GM23338 (cell line): ENCODE results near the gene NPAS4. TPM values are rescaled to one million over a fixed set of nuclear protein-coding genes. Genes with fewer than 3 reads are reported as not detected.

Experiments
- ATAC-seq: fragments of 200-7000 bp; cut with Tn5 transposase; 3 replicates; pipeline ENCODE4 v1.9.1; 2020
- DNase-seq: peaks from one replicate; pipeline ENCODE4 v3.0.0-alpha.2; 2015; ENCODE audit warnings: low spot score
- H2AFZ ChIP-seq: fragments of 200-600 bp; sonication (generic); 2 replicates; pipeline ENCODE4 v1.8.0; 2016; ENCODE audit warnings: antibody characterized with exemption, mild to moderate bottlenecking, moderate library complexity
- H3F3A ChIP-seq: fragments of 200-600 bp; sonication (generic); replicated peaks from 2 replicates; pipeline ENCODE4 v1.8.0; 2017; ENCODE audit warnings: antibody characterized with exemption, mixed run types, low read depth
- H3K27ac ChIP-seq: fragments of 200-600 bp; sonication (generic); 2 replicates; pipeline ENCODE4 v1.6.1; 2016; ENCODE audit warnings: low read depth
- H3K27me3 ChIP-seq: fragments of 200-600 bp; sonication (generic); 2 replicates; pipeline ENCODE4 v1.8.0; 2016; ENCODE audit warnings: mild to moderate bottlenecking, mixed run types, moderate library complexity; ENCODE audit not compliant: insufficient read depth
- H3K36me3 ChIP-seq: fragments of 200-600 bp; sonication (generic); 2 replicates; pipeline ENCODE4 v1.8.0; 2016; ENCODE audit warnings: mild to moderate bottlenecking; ENCODE audit not compliant: insufficient read depth
- H3K4me1 ChIP-seq: fragments of 200-600 bp; sonication (generic); 2 replicates; pipeline ENCODE4 v1.8.0; 2016; ENCODE audit warnings: mild to moderate bottlenecking, moderate library complexity; ENCODE audit not compliant: insufficient read depth
- H3K4me2 ChIP-seq: fragments of 200-600 bp; sonication (generic); 2 replicates; pipeline ENCODE4 v1.7.1; 2017; ENCODE audit warnings: mixed run types
- H3K4me3 ChIP-seq: fragments of 200-600 bp; sonication (generic); 2 replicates; pipeline ENCODE4 v1.6.1; 2016; ENCODE audit warnings: mixed run types
- H3K79me2 ChIP-seq: fragments of 200-600 bp; sonication (generic); replicated peaks from 2 replicates; pipeline ENCODE4 v1.8.0; 2017; ENCODE audit warnings: mild to moderate bottlenecking; ENCODE audit not compliant: insufficient read depth
- H3K9me2 ChIP-seq: fragments of 200-600 bp; sonication (generic); 2 replicates; pipeline ENCODE4 v1.8.0; 2017; ENCODE audit not compliant: insufficient read depth
- H4K20me1 ChIP-seq: fragments of 200-600 bp; sonication (generic); replicated peaks from 2 replicates; pipeline ENCODE4 v1.8.0; 2017; ENCODE audit warnings: mild to moderate bottlenecking; ENCODE audit not compliant: insufficient read depth
- H3K27ac Mint-ChIP-seq: 2 replicates; pipeline ENCODE4 v1.8.0; 2020; ENCODE audit warnings: inconsistent platforms, mild to moderate bottlenecking, moderate library complexity, mixed read lengths
- H3K27me3 Mint-ChIP-seq: 3 replicates; pipeline ENCODE4 v1.8.0; 2022; ENCODE audit warnings: low read depth, mild to moderate bottlenecking, moderate library complexity, mixed read lengths, inconsistent platforms; ENCODE audit not compliant: insufficient read depth, poor library complexity
- H3K36me3 Mint-ChIP-seq: 3 replicates; pipeline ENCODE4 v1.8.0; 2021; ENCODE audit warnings: low read depth, mild to moderate bottlenecking, inconsistent platforms, moderate library complexity, mixed read lengths
- H3K4me1 Mint-ChIP-seq: 3 replicates; pipeline ENCODE4 v1.8.0; 2020; ENCODE audit warnings: mild to moderate bottlenecking, inconsistent platforms, mixed read lengths
- H3K4me3 Mint-ChIP-seq: 3 replicates; pipeline ENCODE4 v1.8.0; 2021; ENCODE audit warnings: moderate library complexity, mild to moderate bottlenecking, inconsistent platforms, mixed read lengths
- H3K9me3 Mint-ChIP-seq: 3 replicates; pipeline ENCODE4 v1.8.0; 2020; ENCODE audit warnings: moderate library complexity, mild to moderate bottlenecking, inconsistent platforms, mixed read lengths
- CREB1 ChIP-seq: fragments of 250-450 bp; sonication (Bioruptor Pico); IDR thresholded peaks from 2 replicates; pipeline ENCODE4 v1.5.0; 2020; ENCODE audit warnings: low read depth, mild to moderate bottlenecking, moderate library complexity
- EZH2phosphoT487 ChIP-seq: fragments of 200-600 bp; sonication (generic); IDR thresholded peaks from one replicate; pipeline ENCODE4 v1.8.1; 2018; ENCODE audit warnings: antibody characterized with exemption; ENCODE audit not compliant: unreplicated experiment
- polyA plus RNA-seq: library from polyadenylated mRNA; unstranded; fragments of >200 nt; fragmentation: Nextera tagmentation; extraction: Ambion mirVana; gene quantifications from 2 replicates; pipeline ENCODE4 v1.2.1, GENCODE V29; 2016
- total RNA-seq: library from RNA; depleted of rRNA; stranded (reverse); fragments of >200 nt; shearing (Covaris generic); gene quantifications from 2 replicates; pipeline ENCODE4 v1.2.3, GENCODE V29; 2014
- TF ChIP-seq, protein P1 (sequence below): fragments of 250-450 bp; sonication (Bioruptor Pico); IDR thresholded peaks from 2 replicates; pipeline ENCODE4 v1.5.0; 2020; ENCODE audit warnings: mild to moderate bottlenecking, moderate library complexity
- TF ChIP-seq, protein P2 (sequence below), 2 experiments: fragments of 200-600 bp in 1 of 2; sonication (generic) in 1 of 2; conservative IDR thresholded peaks; 2 replicates each; pipeline versions ENCODE4 v1.5.1 to v1.6.1; 2016 to 2017; ENCODE audit warnings: antibody characterized with exemption in 2 of 2, low read depth in 2 of 2, mild to moderate bottlenecking in 2 of 2, moderate library complexity in 1 of 2

The NPAS4 gene
- total and polyA plus RNA-seq, 2 experiments from 2014 or later = 0.71 to 0.97 TPM

DNA sequence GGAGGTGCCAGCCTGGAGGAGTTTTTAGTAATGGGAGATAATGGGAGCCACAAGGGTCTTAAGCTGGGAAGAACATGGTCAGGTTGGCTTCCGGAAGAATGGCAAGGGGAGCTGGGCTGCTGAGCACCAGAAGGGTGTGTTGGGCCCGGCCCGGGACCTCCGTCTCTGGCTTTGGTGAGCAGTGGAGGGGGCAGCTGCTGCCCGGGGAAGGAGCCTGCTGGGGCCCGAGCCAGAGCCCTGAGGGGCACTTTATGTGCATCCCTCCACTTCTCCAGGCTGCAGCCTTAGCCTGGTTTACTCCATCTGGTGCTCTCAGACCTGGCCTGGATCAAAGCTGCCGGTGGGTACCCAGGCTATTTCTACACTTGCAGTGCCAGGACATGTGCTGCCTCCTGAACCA, 8.7 kb upstream of the NPAS4 start (continued):
- TF ChIP-seq, protein P1, sequence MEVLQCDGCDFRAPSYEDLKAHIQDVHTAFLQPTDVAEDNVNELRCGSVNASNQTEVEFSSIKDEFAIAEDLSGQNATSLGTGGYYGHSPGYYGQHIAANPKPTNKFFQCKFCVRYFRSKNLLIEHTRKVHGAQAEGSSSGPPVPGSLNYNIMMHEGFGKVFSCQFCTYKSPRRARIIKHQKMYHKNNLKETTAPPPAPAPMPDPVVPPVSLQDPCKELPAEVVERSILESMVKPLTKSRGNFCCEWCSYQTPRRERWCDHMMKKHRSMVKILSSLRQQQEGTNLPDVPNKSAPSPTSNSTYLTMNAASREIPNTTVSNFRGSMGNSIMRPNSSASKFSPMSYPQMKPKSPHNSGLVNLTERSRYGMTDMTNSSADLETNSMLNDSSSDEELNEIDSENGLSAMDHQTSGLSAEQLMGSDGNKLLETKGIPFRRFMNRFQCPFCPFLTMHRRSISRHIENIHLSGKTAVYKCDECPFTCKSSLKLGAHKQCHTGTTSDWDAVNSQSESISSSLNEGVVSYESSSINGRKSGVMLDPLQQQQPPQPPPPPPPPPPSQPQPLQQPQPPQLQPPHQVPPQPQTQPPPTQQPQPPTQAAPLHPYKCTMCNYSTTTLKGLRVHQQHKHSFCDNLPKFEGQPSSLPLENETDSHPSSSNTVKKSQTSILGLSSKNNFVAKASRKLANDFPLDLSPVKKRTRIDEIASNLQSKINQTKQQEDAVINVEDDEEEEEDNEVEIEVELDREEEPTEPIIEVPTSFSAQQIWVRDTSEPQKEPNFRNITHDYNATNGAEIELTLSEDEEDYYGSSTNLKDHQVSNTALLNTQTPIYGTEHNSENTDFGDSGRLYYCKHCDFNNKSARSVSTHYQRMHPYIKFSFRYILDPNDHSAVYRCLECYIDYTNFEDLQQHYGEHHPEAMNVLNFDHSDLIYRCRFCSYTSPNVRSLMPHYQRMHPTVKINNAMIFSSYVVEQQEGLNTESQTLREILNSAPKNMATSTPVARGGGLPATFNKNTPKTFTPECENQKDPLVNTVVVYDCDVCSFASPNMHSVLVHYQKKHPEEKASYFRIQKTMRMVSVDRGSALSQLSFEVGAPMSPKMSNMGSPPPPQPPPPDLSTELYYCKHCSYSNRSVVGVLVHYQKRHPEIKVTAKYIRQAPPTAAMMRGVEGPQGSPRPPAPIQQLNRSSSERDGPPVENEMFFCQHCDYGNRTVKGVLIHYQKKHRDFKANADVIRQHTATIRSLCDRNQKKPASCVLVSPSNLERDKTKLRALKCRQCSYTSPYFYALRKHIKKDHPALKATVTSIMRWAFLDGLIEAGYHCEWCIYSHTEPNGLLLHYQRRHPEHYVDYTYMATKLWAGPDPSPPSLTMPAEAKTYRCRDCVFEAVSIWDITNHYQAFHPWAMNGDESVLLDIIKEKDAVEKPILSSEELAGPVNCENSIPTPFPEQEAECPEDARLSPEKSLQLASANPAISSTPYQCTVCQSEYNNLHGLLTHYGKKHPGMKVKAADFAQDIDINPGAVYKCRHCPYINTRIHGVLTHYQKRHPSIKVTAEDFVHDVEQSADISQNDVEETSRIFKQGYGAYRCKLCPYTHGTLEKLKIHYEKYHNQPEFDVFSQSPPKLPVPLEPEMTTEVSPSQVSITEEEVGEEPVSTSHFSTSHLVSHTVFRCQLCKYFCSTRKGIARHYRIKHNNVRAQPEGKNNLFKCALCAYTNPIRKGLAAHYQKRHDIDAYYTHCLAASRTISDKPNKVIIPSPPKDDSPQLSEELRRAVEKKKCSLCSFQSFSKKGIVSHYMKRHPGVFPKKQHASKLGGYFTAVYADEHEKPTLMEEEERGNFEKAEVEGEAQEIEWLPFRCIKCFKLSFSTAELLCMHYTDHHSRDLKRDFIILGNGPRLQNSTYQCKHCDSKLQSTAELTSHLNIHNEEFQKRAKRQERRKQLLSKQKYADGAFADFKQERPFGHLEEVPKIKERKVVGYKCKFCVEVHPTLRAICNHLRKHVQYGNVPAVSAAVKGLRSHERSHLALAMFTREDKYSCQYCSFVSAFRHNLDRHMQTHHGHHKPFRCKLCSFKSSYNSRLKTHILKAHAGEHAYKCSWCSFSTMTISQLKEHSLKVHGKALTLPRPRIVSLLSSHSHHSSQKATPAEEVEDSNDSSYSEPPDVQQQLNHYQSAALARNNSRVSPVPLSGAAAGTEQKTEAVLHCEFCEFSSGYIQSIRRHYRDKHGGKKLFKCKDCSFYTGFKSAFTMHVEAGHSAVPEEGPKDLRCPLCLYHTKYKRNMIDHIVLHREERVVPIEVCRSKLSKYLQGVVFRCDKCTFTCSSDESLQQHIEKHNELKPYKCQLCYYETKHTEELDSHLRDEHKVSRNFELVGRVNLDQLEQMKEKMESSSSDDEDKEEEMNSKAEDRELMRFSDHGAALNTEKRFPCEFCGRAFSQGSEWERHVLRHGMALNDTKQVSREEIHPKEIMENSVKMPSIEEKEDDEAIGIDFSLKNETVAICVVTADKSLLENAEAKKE (CRISPR knock-in tag) = no peak
- TF ChIP-seq, protein P2, sequence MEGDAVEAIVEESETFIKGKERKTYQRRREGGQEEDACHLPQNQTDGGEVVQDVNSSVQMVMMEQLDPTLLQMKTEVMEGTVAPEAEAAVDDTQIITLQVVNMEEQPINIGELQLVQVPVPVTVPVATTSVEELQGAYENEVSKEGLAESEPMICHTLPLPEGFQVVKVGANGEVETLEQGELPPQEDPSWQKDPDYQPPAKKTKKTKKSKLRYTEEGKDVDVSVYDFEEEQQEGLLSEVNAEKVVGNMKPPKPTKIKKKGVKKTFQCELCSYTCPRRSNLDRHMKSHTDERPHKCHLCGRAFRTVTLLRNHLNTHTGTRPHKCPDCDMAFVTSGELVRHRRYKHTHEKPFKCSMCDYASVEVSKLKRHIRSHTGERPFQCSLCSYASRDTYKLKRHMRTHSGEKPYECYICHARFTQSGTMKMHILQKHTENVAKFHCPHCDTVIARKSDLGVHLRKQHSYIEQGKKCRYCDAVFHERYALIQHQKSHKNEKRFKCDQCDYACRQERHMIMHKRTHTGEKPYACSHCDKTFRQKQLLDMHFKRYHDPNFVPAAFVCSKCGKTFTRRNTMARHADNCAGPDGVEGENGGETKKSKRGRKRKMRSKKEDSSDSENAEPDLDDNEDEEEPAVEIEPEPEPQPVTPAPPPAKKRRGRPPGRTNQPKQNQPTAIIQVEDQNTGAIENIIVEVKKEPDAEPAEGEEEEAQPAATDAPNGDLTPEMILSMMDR (conservative IDR thresholded peaks at IDR 0.05; ENCODE audit: low read depth in 2 of 2) = no peak
- no peak for TF ChIP-seq EZH2phosphoT487

DNA sequence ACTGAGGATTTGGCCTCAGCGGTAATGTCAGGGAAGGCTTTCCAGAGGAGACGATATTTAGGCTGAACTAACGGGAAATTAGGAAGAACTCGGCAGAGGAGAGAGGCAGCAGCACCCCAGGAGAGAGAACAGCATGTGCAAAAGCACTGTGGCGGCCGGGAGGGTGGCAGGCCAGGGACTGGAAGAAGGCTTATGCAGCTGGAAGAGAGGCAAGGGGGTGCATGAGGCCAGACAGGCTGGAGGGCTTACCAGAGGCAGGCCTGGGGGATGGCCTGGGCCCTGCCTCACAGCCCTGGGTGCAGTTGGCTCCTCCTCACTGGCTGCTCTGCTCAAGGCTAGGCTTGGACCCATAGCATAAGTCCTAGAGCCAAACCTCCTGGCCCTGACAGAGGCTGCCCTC, 7.7 kb upstream of the NPAS4 start:
- Histone ChIP-seq H3K4me3 (no peak overlapping the region; the same call in 1 of the 2 replicates), H3K4me2 (peak overlapping the region; percentile 67; the same call in 1 of the 2 replicates), H3K4me1 (peaks cover 50% of the 10 kb centered on the region), H3K27me3 (no peaks in the 10 kb centered on the region), H3K9me2 (no peaks in the 10 kb centered on the region), H3F3A (peaks cover 33% of the 10 kb centered on the region), H3K27ac (peak overlapping the region; percentile 98), H3K36me3 (no peaks in the 10 kb centered on the region), H2AFZ (no peak overlapping the region), H3K79me2 (peaks cover 9% of the 10 kb centered on the region; the same call in 1 of the 2 replicates), H4K20me1 (no peaks in the 10 kb centered on the region)
- ATAC-seq = no peak
- no peak for DNase-seq
- Mint-ChIP-seq H3K9me3 (no peaks in the 10 kb centered on the region), H3K4me1 (peaks cover 57% of the 10 kb centered on the region), H3K27me3 (peaks cover 11% of the 10 kb centered on the region), H3K4me3 (peak overlapping the region; percentile 16; the same call in 1 of the 3 replicates), H3K27ac (no peak overlapping the region), H3K36me3 (peaks cover 2% of the 10 kb centered on the region; the same call in 1 of the 3 replicates)
- TF ChIP-seq EZH2phosphoT487 = no peak
- no peak for TF ChIP-seq CREB1
- TF ChIP-seq, protein P1 (CRISPR knock-in tag) = no peak
